Liver (tissue), 9 donors: ENCODE data around the gene TIGD1. TPM values are rescaled to one million over a fixed set of nuclear protein-coding genes. Genes with fewer than 3 reads are reported as not detected.

Source experiments
- DNase-seq: peaks from one replicate; pipeline ENCODE4 v3.0.0-alpha.2; 2017; ENCODE audit warnings: low spot score
- H3K27ac ChIP-seq, 2 donors: one replicate each; pipeline ENCODE4 v1.7.0; 2013; ENCODE audit warnings: inconsistent platforms in 2 of 2, low read length in 2 of 2, control low read depth in 1 of 2, low read depth in 1 of 2, mild to moderate bottlenecking in 1 of 2
- H3K27me3 ChIP-seq, 4 donors: one replicate each; pipeline versions ENCODE4 v1.6.1 to v1.7.0; 2013; ENCODE audit warnings: low read length in 3 of 4, inconsistent platforms in 1 of 4, mild to moderate bottlenecking in 1 of 4, moderate library complexity in 1 of 4; ENCODE audit not compliant: control insufficient read depth in 4 of 4, insufficient read depth in 4 of 4
- H3K36me3 ChIP-seq, 4 donors: one replicate each; pipeline versions ENCODE4 v1.6.1 to v1.7.0; 2013; ENCODE audit warnings: low read length in 3 of 4, mild to moderate bottlenecking in 3 of 4, low read depth in 1 of 4, moderate library complexity in 1 of 4; ENCODE audit not compliant: control insufficient read depth in 4 of 4, insufficient read depth in 3 of 4
- H3K4me1 ChIP-seq, 4 donors: one replicate each; pipeline versions ENCODE4 v1.6.1 to v1.7.0; 2013; ENCODE audit warnings: low read length in 3 of 4, mild to moderate bottlenecking in 3 of 4, moderate library complexity in 1 of 4; ENCODE audit not compliant: control insufficient read depth in 4 of 4, insufficient read depth in 4 of 4
- H3K4me3 ChIP-seq, 3 donors: one replicate each; pipeline versions ENCODE4 v1.6.1 to v1.7.0; 2013; ENCODE audit warnings: low read length in 3 of 3, control low read depth in 1 of 3, low read depth in 1 of 3, mild to moderate bottlenecking in 1 of 3
- H3K9ac ChIP-seq, 2 donors: one replicate each; pipeline ENCODE4 v1.7.0; 2013; ENCODE audit warnings: low read length in 2 of 2, mild to moderate bottlenecking in 2 of 2, moderate library complexity in 2 of 2, control low read depth in 1 of 2, low read depth in 1 of 2
- H3K9me3 ChIP-seq, 4 donors: one replicate each; pipeline versions ENCODE4 v1.6.1 to v1.7.0; 2013; ENCODE audit warnings: low read length in 3 of 4; ENCODE audit not compliant: control insufficient read depth in 4 of 4
- FOXA1 ChIP-seq: IDR thresholded peaks from 2 replicates; pipeline ENCODE4 v1.6.1; 2016; ENCODE audit warnings: antibody characterized with exemption
- FOXA2 ChIP-seq: IDR thresholded peaks from 2 replicates; pipeline ENCODE4 v1.6.1; 2016; ENCODE audit warnings: antibody characterized with exemption
- GABPA ChIP-seq, 2 donors: IDR thresholded peaks in 1 of 2; conservative IDR thresholded peaks in 1 of 2; 2 replicates each; pipeline ENCODE4 v1.6.1; 2016; ENCODE audit warnings: antibody characterized with exemption in 2 of 2, mild to moderate bottlenecking in 1 of 2, moderate library complexity in 1 of 2
- HNF4G ChIP-seq: IDR thresholded peaks from 2 replicates; pipeline ENCODE4 v1.6.1; 2016; ENCODE audit warnings: antibody characterized with exemption
- JUND ChIP-seq, 2 donors: IDR thresholded peaks; 2 replicates each; pipeline ENCODE4 v1.6.1; 2016; ENCODE audit warnings: antibody characterized with exemption in 2 of 2
- NR2F2 ChIP-seq: IDR thresholded peaks from 2 replicates; pipeline ENCODE4 v1.6.1; 2016; ENCODE audit warnings: antibody characterized with exemption
- SP1 ChIP-seq: IDR thresholded peaks from 2 replicates; pipeline ENCODE4 v1.6.1; 2018; ENCODE audit warnings: antibody characterized with exemption, mild to moderate bottlenecking
- TAF1 ChIP-seq: conservative IDR thresholded peaks from 2 replicates; pipeline ENCODE4 v1.6.1; 2016; ENCODE audit warnings: antibody characterized with exemption, mild to moderate bottlenecking
- YY1 ChIP-seq: IDR thresholded peaks from 2 replicates; pipeline ENCODE4 v1.6.1; 2016; ENCODE audit warnings: antibody characterized with exemption, mild to moderate bottlenecking
- WGBS: extraction: QIAGEN DNeasy Blood & Tissue Kit; methylation state at CpG from one replicate; pipeline ENCODE4 v1.1.7; 2013; 5-methylcytosine and 5-hydroxymethylcytosine counted together
- polyA plus RNA-seq, 2 donors: library from polyadenylated mRNA; stranded (reverse) in 1 of 2; unstranded in 1 of 2; fragments of 200-250 nt in 1 of 2; fragments of >200 nt in 1 of 2; fragmentation: Nextera tagmentation in 1 of 2; extraction: Ambion mirVana in 1 of 2; gene quantifications; one replicate each; pipeline versions ENCODE4 v1.2.1 to v1.2.3, GENCODE V29; 2013 to 2015
- total RNA-seq, 2 donors: library from RNA; depleted of rRNA; stranded (reverse); fragments of >200 nt; gene quantifications; one replicate each; pipeline ENCODE4 v1.2.3, GENCODE V29; 2014
- TF ChIP-seq, protein P1 (sequence below): IDR thresholded peaks from 2 replicates; pipeline ENCODE4 v1.6.1; 2016; ENCODE audit warnings: antibody characterized with exemption
- TF ChIP-seq, protein P2 (sequence below): IDR thresholded peaks from 2 replicates; pipeline ENCODE4 v1.6.1; 2016; ENCODE audit warnings: antibody characterized with exemption
- TF ChIP-seq, protein P3 (sequence below): fragments of 150-350 bp; IDR thresholded peaks from 2 replicates; pipeline ENCODE4 v1.5.1; 2017; ENCODE audit warnings: improper control_type of control experiment, low read depth, low read length; ENCODE audit not compliant: missing input control
- TF ChIP-seq, protein P4 (sequence below): IDR thresholded peaks from 2 replicates; pipeline ENCODE4 v1.6.1; 2016; ENCODE audit warnings: antibody characterized with exemption
- TF ChIP-seq, protein P5 (sequence below): IDR thresholded peaks from 2 replicates; pipeline ENCODE4 v1.6.1; 2016; ENCODE audit warnings: antibody characterized with exemption, mild to moderate bottlenecking
- donor health status: healthy.
- donor health status: healthy.
- donor health status: healthy.
- donor health status: healthy.
- donor health status: healthy.

Gene TIGD1
- total and polyA plus RNA-seq, 4 donors: 0.50 to 3.0 (median 1.7) TPM

DNA sequence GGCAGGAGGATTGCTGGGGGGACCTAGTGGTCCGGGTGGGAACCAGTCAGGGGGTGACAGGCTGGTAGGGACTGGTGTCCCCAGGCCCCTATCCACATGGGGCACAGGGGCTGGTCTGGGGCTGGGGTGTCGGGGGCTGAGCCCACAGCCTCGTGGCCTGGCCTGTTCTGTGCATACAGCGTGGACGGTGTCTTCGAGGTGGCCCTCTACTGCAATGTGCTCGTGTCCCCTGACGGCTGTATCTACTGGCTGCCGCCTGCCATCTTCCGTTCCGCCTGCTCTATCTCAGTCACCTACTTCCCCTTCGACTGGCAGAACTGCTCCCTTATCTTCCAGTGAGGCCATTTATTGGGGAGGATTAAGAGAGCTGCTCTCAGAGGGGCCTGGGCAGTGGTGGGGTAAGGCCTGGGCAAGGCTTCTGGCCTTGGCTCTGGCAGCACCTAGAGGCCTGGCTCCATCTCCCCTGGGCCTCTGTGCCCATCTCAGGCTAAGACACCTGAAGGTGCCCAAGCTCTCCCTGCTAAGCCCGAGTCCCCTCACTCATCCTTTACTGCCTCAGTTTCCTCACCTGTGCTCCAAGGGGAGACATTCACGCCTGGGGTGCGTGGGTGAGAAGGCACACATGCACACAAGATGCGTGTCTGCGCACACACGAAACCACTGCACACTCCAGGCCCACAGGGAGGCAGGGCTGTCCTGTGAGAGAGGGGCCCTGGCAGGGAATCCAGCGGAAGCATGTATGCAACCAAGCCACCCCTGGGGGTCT is 9.0 kb downstream of the TIGD1 start:
- Histone ChIP-seq H3K4me3 (no peak overlapping the region), H3K27ac (no peak overlapping the region), H3K4me1 (no peaks in the 10 kb centered on the region), H3K36me3 (no peaks in the 10 kb centered on the region), H3K9me3 (no peaks in the 10 kb centered on the region), H3K27me3 (no peaks in the 10 kb centered on the region), H3K9ac (no peak overlapping the region)
- DNase-seq: no peak
- TF ChIP-seq, protein P1, sequence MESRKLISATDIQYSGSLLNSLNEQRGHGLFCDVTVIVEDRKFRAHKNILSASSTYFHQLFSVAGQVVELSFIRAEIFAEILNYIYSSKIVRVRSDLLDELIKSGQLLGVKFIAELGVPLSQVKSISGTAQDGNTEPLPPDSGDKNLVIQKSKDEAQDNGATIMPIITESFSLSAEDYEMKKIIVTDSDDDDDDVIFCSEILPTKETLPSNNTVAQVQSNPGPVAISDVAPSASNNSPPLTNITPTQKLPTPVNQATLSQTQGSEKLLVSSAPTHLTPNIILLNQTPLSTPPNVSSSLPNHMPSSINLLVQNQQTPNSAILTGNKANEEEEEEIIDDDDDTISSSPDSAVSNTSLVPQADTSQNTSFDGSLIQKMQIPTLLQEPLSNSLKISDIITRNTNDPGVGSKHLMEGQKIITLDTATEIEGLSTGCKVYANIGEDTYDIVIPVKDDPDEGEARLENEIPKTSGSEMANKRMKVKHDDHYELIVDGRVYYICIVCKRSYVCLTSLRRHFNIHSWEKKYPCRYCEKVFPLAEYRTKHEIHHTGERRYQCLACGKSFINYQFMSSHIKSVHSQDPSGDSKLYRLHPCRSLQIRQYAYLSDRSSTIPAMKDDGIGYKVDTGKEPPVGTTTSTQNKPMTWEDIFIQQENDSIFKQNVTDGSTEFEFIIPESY: no peak
- no peak for TF ChIP-seq TAF1
- TF ChIP-seq, protein P2, sequence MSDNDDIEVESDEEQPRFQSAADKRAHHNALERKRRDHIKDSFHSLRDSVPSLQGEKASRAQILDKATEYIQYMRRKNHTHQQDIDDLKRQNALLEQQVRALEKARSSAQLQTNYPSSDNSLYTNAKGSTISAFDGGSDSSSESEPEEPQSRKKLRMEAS: no peak
- TF ChIP-seq SP1: no peak
- TF ChIP-seq FOXA2: no peak
- TF ChIP-seq, protein P3, sequence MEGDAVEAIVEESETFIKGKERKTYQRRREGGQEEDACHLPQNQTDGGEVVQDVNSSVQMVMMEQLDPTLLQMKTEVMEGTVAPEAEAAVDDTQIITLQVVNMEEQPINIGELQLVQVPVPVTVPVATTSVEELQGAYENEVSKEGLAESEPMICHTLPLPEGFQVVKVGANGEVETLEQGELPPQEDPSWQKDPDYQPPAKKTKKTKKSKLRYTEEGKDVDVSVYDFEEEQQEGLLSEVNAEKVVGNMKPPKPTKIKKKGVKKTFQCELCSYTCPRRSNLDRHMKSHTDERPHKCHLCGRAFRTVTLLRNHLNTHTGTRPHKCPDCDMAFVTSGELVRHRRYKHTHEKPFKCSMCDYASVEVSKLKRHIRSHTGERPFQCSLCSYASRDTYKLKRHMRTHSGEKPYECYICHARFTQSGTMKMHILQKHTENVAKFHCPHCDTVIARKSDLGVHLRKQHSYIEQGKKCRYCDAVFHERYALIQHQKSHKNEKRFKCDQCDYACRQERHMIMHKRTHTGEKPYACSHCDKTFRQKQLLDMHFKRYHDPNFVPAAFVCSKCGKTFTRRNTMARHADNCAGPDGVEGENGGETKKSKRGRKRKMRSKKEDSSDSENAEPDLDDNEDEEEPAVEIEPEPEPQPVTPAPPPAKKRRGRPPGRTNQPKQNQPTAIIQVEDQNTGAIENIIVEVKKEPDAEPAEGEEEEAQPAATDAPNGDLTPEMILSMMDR: no peak
- TF ChIP-seq, protein P4, sequence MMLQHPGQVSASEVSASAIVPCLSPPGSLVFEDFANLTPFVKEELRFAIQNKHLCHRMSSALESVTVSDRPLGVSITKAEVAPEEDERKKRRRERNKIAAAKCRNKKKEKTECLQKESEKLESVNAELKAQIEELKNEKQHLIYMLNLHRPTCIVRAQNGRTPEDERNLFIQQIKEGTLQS: no peak
- TF ChIP-seq NR2F2: no peak
- no peak for TF ChIP-seq HNF4G
- no peak for TF ChIP-seq YY1
- TF ChIP-seq, protein P5, sequence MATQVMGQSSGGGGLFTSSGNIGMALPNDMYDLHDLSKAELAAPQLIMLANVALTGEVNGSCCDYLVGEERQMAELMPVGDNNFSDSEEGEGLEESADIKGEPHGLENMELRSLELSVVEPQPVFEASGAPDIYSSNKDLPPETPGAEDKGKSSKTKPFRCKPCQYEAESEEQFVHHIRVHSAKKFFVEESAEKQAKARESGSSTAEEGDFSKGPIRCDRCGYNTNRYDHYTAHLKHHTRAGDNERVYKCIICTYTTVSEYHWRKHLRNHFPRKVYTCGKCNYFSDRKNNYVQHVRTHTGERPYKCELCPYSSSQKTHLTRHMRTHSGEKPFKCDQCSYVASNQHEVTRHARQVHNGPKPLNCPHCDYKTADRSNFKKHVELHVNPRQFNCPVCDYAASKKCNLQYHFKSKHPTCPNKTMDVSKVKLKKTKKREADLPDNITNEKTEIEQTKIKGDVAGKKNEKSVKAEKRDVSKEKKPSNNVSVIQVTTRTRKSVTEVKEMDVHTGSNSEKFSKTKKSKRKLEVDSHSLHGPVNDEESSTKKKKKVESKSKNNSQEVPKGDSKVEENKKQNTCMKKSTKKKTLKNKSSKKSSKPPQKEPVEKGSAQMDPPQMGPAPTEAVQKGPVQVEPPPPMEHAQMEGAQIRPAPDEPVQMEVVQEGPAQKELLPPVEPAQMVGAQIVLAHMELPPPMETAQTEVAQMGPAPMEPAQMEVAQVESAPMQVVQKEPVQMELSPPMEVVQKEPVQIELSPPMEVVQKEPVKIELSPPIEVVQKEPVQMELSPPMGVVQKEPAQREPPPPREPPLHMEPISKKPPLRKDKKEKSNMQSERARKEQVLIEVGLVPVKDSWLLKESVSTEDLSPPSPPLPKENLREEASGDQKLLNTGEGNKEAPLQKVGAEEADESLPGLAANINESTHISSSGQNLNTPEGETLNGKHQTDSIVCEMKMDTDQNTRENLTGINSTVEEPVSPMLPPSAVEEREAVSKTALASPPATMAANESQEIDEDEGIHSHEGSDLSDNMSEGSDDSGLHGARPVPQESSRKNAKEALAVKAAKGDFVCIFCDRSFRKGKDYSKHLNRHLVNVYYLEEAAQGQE: no peak
- TF ChIP-seq GABPA (IDR thresholded peaks at IDR 0.05 in 1 of 2, conservative IDR thresholded peaks at IDR 0.05 in 1 of 2): no peak
- 74% methylated on average over 19 of the region's 19 CpGs for WGBS

DNA sequence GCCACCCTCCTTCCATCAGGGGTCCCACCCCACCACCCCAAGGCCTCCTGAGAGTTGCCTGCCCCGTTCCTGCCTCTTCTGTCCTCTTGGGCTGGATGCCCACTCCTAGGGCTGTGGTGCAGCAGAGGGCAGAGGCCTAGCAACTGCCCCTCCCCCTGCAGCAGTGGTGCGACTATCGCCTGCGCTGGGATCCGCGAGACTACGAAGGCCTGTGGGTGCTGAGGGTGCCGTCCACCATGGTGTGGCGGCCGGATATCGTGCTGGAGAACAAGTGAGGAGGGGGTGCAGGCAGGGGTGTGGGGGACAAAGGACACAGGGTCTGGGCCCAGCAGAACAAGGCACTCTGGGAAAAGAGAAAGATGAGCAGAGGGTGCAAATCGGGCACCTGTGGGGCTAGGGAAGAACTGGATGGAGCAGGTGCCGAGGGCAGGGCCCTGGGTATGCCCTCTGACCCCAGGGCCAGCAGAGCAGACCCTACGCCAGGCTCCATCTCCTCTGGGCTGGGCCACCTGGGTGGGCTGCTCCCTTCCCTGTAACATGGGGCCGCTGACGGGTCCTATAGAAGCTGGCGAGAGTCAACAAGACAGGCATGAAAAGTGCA is 9.8 kb downstream of the TIGD1 start:
- Histone ChIP-seq H3K27me3 (no peaks in the 10 kb centered on the region), H3K27ac (no peak overlapping the region), H3K4me3 (no peak overlapping the region), H3K9ac (no peak overlapping the region), H3K4me1 (no peaks in the 10 kb centered on the region), H3K36me3 (no peaks in the 10 kb centered on the region), H3K9me3 (peaks cover 0 to 3% (median under 1%) of the 10 kb centered on the region in 4 donors)
- no peak for DNase-seq
- 84% methylated on average over 17 of the region's 17 CpGs for WGBS
- TF ChIP-seq, protein P4: no peak
- TF ChIP-seq JUND (IDR thresholded peaks at IDR 0.05): no peak
- TF ChIP-seq, protein P1: no peak
- TF ChIP-seq, protein P5: no peak
- TF ChIP-seq YY1: no peak
- TF ChIP-seq FOXA1: no peak
- TF ChIP-seq GABPA (IDR thresholded peaks at IDR 0.05 in 1 of 2, conservative IDR thresholded peaks at IDR 0.05 in 1 of 2): no peak
- TF ChIP-seq, protein P2: no peak
